Astrocyte of the hippocampus (primary cell): ENCODE data around the gene ZNF641.
A peak's percentile ranks its signal among the peaks of the same experiment; 100 is the strongest.
"Not testable (repeated sequence)": the region's sequence is repeated elsewhere in the genome, so short reads cannot be mapped to it uniquely, and the experiment has no call there.

Source experiments
- DNase-seq: peaks from one replicate; pipeline ENCODE4 v3.0.0; 2011; ENCODE audit warnings: low read depth, low spot score

ZNF641 gene

DNA sequence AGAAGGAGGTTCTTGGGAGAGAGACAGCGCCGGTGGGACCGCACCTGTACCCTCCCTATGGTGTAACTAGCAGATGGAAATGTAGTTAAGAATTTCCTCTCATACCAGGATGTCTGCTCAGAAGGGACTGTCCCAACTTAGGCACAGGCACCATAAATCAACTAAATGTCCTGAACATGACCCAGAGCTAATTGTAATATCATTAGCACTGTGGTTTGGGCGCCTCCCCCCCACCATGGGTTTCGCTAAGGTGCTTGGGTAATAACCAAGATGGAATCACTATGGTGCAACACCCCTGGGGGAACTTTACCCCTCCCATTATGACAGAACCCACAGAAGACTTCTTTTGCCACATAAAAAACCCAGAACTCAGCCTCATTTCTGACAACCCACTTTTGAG lies 15.9 kb downstream of the ZNF641 start:
- DNase-seq = no peak

DNA sequence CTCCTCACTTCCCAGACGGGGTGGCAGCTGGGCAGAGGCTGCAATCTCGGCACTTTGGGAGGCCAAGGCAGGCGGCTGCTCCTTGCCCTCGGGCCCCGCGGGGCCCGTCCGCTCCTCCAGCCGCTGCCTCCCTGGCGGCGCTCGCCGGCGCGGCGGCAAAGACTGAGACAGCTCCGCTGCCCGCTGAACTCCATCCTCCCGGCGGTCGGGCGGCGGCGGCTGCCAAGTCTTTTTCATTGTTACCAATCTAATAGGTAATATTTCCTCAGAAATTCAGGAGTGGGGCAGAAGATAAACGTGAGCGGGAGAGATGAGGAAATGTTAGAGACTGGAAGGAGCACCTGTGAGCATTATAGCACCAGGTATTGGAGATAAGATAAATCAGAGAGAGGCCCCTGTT lies 17.0 kb downstream of the ZNF641 start:
- not testable (repeated sequence) for DNase-seq

DNA sequence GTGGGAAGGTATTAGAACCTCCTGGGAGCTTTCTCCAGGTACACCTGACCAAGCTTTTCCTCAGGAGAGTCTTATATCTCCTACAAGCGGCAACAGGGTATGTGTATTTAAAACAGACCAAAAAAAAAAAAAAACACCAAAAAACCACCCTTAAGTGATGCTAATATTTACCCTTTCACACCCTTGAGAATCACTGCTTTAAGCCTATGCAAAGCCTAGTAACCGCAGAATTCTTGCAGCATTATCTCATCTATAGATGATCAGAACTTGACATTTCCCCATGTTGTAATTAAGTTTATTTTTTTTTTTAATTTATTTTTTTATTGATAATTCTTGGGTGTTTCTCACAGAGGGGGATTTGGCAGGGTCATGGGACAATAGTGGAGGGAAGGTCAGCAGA lies 19.3 kb downstream of the ZNF641 start:
- no peak for DNase-seq

DNA sequence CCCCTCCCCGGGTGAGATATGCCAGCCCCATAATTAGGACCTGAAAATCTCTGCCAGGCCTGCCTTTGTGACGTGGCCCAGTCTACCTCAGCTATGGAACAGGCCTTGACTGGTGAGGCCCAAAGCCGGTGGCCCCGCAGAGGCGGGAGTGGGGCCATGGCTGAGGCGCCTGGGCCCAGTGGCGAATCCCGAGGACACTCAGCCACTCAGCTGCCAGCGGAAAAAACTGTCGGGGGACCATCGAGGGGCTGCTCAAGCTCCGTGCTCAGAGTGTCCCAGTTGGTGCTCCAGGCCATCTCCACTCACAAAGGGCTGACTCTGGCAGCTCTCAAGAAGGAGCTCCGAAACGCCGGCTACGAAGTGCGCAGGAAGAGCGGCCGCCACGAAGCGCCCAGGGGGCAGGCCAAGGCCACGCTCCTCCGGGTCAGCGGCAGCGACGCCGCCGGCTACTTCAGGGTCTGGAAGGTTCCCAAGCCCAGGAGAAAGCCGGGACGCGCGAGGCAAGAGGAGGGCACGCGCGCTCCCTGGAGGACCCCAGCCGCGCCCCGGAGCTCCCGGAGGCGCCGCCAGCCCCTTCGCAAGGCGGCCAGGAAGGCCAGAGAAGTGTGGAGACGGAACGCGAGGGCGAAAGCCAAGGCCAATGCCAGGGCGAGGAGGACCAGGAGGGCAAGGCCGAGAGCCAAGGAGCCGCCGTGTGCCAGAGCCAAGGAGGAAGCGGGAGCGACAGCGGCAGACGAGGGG lies 21.4 kb downstream of the ZNF641 start:
- DNase-seq = no peak

DNA sequence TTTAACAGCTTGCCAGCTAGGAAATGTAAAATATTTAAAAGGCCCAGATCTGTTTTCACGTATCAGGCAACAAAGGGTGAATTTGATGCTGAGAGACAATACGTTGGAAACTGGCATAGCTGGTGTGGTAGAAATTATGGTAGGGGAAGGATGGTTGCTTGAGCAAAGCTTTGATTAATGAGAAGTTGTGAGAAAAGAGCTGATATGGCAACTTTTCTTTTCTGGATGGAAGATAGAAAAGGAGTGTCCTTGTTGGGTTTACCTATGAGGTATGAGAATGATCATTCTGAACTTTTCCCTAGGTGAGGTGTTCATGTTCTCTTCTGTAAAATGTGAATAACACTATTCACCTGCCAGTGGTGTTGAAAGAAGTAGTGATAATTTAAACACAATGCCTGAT lies 34.2 kb downstream of the ZNF641 start:
- no peak for DNase-seq

DNA sequence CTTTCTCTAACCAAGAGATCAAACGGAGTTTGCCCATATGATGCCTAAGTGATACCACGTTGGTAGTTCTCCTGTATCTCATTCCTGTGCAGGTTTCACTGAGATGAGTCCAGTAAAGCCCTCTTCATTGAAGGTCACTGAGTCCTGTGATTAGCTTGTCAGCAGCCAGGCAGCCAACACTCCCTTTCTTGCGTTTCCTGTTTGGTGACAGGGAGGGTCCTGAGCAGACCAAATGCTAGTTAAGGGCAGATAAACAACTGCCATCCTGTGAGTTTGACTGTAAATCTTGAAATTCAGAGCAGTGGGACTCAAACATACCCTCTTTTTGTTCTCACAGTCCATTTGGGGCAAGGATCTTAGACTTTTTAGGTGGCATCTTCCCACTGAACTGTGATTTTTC lies 39.4 kb downstream of the ZNF641 start:
- DNase-seq = no peak

DNA sequence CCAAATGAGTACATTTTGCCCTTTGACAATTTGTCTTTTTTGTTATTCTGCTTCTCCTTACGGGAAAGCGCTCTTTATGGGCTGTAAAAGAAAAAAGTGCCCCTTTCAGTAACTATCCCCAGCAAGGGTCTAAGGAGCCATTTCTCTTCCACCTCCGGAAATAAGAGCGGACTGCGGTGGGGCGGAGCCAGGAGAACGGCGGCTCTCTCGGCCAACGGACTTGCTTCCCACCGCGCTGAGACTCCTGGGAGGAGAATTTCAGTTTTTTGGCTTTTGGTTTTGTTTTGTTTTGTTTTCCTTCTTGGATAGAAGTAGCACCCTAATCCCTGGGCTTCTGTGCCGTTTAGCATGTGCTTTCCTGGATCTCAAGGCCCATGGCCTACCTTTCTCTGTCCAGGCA lies 43.5 kb downstream of the ZNF641 start:
- DNase-seq = no peak

DNA sequence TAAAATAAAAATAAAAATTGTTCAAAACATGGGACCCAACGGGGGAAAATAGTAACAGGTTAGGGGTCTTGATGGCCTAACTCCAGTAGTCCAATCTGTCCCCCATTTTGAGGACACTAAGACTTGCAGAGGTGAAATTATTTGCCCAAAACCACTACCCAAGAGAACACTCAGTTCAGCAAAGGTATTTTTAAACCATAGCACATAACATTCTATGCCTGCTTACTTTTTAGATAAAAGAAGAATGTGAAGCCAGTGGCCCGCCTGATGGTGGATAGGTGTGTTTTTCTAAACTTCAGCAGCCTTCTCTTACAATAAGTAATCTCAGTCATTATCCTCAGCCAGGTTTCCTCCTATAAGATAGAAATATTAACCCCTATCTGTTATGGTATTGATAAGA lies 45.5 kb downstream of the ZNF641 start:
- no peak for DNase-seq

DNA sequence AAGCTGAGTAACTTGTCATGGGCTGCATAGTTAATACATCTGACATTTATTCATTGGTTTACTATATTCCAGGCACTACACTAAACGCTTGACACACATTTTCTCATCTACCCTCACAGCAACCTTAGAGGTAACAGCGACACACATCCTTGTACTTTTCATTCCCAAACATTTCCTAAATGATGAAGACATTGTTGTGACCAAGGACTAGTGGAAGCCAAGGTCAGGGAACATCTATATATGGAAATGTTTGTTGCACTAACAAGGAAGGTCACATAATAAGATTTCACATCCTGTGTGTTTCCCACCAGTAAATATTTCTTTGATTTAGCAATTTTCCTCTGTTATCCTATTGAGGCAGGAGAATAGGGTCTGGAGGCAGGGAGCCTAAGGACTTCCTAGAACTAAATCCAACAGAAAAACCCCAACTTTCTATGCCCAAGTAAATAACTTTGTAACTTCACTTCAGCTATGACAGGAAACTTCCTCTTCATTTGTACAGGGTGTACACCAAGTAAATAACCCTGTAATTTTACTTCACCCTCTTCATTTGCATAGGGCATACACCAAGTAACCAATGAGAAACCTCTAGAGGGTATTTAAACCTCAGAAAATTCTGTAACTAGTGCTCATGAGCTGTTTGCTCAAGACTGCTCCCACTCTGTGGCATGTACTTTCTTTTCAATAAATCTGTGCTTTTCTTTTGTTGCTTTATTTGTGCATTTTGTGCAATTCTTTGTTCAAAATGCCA lies 48.4 kb downstream of the ZNF641 start:
- no peak for DNase-seq

DNA sequence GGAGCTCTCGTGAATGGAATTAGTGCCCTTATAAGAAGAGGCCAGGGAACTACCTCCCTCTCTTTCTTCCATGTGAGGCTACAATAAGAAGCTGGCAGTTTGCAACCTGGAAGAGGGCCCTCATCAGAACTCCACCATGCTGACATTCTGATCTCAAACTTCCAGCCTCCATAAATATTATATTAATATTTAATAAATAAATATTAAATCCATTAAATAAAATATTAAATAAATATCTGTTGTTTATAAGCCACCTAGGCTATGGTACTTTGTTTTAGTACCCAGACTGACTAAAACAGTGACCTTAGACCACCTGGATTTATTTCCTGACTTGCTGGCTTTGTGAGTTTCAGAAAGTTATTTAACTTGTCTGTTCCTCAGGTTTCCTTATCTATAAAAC lies 49.9 kb downstream of the ZNF641 start:
- DNase-seq = no peak

DNA sequence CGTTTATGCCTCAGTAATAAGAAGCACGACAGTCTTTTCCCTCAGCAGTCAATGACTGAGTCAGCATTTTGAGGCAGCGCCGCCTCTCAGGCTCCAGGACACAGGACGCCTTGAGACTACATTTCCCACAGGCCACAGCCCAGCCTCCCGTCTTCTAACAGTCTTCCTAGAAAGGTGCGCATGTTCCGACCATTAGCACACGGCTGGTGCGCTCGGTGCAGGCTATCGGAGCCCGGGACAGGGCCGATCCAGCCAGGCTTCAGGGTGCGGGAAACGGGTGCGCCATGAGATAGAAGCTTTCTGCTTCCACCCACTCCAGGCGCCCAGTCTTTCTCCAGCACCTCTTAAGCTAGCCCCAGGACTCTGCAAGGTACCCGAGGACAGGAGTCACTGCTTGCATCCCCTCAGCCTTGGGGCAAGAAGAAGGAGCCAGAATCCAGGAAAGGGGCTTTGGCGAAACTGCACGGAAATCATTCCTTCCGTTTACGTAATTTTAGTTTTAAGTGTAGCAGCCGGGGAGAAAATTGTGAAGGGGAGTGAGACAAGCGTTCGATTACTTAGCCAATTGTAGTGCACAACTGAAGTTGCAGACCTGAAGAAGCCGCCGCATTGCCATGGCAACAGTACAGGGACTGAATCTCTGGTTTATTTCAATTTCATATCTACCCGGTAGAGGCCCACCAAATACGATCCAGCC lies 54.0 kb downstream of the ZNF641 start:
- DNase-seq = peak; percentile 91

DNA sequence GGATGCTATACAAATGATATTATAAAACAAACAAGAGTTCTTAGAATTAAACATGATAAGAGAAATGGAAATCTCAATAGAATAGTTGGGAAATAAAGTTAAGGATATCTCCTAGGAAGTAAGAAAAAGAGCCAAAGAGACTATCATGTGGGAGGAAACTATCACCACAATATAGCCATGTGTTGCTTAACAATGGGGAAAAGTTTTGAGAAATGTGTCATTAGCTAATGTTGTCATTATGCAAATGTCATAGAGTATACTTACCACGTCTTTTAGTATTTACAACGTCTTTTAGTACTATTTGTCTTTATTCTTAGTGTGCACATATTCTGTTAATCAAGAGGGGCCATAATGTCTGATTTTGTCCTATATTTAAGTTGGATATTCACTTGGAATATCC lies 58.7 kb downstream of the ZNF641 start:
- DNase-seq = no peak

DNA sequence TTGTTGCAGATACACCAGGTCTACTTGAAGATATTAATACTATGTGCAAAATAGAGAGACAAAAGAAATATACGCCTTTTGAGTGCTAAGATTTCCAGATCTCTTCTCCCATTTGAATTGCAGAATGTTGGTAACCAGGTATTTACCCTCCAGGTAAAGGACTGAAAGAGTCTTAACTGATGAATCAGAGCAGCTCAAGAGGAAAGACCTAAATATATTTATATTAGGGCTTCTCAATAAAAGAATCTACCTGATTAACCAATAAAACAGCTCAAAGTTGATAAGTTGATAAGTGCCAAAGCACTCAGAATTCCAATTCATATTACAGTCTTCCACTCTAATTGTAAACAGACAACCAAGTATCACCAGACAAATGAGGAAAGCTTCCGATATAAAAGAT lies 59.2 kb downstream of the ZNF641 start:
- no peak for DNase-seq

DNA sequence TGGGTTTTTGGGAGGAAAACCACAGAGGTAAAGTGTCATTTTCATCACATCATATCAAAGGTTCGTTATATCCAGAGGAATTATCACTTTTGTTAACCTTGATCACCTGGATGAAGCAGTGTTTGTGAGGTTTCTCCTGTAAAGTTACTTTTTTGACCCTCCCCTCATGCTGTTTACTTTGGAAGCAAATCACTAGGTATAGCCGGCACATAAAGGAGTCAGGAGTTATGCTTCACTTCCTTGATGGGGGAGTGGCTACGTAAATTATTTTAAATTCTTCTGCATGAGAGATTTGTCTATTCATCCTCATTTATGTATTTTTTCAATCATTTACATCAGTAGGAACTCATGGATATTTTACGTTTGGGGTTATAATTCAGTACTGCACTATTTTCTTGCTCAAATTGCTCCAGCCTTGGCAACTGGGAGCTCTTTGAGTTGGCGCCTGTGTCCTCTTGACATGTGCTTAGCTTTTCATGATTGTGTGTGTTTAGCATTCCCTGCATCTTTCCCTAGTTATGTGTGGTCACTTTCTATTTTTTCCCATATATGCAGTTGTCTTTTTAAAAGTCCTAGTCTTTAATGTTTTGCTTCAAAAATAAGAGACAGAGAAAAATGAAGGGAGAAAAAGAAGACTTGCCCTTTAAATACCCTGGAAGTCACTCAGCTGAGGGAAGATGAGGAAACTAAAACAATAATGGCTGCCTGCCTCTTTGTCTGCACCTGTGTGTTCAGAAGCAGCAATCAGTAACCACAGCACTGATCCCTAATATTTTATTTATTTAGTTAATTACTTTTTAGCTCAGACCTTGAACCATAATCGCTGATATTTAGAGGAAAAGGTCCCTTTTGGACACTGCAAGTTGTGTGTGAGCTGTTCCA lies 62.1 kb downstream of the ZNF641 start:
- DNase-seq = no peak
